Peyer's patch (tissue), 4 donors: ENCODE data around the gene PPIB.

ENCODE experiments used
- POLR2A ChIP-seq, 2 donors: fragments of 450-650 bp; IDR thresholded peaks; one replicate each; pipeline ENCODE4 v1.5.1; 2017; ENCODE audit warnings: antibody characterized with exemption in 2 of 2, mild to moderate bottlenecking in 2 of 2, moderate library complexity in 2 of 2
- TF ChIP-seq, protein P1 (sequence below), 6 experiments: fragments of 450-650 bp in 4 of 6; fragments of 200-600 bp in 2 of 6; sonication (generic) in 1 of 6; IDR thresholded peaks; one replicate each; pipeline ENCODE4 v1.5.1; 2017 to 2019; ENCODE audit warnings: antibody characterized with exemption in 6 of 6, mild to moderate bottlenecking in 3 of 6, moderate library complexity in 1 of 6

DNA sequence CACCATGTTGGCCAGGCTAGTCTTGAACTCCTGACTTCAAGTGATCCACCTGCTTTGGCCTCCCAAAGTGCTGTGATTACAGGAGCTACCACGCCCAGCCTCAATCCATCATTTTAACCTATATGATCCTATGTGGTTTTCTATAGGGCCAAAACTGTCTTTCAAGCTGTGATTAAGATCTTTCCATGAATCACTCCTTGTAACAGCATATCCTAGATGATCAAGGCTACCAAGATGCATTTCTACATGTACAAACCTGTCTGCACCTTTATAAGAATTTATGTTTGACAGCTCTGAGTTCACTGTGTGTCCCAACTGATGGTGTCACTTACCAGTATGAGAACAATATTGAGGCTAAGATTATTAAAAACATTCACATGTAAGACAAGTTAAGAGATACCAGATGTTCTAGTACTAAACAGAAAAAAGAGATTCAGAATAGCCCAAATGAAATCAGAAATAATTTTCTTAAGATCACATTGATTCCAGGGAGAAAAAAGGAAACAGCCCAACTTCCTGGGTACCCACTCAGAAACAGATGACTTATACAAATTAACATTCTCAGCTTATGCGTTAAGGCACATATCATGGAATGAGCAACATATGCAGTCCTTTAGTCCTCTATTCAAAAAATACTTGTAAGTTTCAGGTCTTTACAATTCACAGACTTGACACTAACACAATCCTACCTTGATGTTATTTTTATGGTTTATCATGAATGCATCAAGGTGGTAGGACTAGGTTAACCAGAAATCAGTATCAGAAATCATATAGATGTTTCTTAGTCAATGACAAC, 24.8 kb upstream of the PPIB start:
- TF ChIP-seq, protein P1, sequence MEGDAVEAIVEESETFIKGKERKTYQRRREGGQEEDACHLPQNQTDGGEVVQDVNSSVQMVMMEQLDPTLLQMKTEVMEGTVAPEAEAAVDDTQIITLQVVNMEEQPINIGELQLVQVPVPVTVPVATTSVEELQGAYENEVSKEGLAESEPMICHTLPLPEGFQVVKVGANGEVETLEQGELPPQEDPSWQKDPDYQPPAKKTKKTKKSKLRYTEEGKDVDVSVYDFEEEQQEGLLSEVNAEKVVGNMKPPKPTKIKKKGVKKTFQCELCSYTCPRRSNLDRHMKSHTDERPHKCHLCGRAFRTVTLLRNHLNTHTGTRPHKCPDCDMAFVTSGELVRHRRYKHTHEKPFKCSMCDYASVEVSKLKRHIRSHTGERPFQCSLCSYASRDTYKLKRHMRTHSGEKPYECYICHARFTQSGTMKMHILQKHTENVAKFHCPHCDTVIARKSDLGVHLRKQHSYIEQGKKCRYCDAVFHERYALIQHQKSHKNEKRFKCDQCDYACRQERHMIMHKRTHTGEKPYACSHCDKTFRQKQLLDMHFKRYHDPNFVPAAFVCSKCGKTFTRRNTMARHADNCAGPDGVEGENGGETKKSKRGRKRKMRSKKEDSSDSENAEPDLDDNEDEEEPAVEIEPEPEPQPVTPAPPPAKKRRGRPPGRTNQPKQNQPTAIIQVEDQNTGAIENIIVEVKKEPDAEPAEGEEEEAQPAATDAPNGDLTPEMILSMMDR (IDR thresholded peaks at IDR 0.05): no peak
- no peak for TF ChIP-seq POLR2A (IDR thresholded peaks at IDR 0.05)
